ENCODE data around the gene TEX2.

Gene TEX2

DNA sequence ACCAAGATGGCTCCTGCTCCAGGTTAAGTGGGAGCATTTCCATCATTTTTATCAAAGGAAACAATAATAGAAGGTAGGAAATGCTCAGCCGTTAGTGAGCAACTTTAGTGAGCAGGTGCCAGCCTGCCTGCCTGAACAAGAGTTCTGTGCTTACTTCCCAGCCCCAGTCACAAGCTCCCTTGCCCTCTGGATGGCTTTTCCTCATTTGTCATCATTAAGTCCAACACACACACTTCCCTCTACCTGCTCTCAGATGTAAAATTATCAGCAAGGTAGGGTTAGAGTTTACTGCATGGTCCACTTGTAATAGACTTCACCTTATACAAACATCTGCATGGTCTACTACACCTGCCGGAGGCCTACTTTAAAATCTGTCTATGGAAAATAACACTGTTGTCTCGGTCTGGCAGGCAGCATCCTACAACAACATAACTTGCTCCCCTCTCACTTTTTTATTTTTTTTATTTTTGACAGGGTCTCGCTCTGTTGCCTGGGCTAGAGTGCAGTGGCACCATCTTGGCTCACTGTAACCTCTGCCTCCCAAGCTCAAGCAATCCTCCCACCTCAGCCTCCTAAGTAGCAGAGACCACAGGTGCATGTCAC is 12.7 kb downstream of the TEX2 start:
- no peak overlapping the region for H3K27ac ChIP-seq (ENCODE audit: low read depth, low read length)
- no peaks in the 10 kb centered on the region for H3K9me3 ChIP-seq (ENCODE audit: insufficient read depth, low read length)
- no peak overlapping the region for H3K4me3 ChIP-seq (ENCODE audit: insufficient read depth, low read length, poor library complexity, severe bottlenecking)
- H3K4me2 ChIP-seq (ENCODE audit: low read depth, low read length, poor library complexity, severe bottlenecking) = no peak overlapping the region
- TF ChIP-seq, protein P1, sequence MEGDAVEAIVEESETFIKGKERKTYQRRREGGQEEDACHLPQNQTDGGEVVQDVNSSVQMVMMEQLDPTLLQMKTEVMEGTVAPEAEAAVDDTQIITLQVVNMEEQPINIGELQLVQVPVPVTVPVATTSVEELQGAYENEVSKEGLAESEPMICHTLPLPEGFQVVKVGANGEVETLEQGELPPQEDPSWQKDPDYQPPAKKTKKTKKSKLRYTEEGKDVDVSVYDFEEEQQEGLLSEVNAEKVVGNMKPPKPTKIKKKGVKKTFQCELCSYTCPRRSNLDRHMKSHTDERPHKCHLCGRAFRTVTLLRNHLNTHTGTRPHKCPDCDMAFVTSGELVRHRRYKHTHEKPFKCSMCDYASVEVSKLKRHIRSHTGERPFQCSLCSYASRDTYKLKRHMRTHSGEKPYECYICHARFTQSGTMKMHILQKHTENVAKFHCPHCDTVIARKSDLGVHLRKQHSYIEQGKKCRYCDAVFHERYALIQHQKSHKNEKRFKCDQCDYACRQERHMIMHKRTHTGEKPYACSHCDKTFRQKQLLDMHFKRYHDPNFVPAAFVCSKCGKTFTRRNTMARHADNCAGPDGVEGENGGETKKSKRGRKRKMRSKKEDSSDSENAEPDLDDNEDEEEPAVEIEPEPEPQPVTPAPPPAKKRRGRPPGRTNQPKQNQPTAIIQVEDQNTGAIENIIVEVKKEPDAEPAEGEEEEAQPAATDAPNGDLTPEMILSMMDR (IDR thresholded peaks at IDR 0.05; ENCODE audit: insufficient read depth, low read length, poor library complexity, severe bottlenecking) = no peak
- no peak for TF ChIP-seq EZH2phosphoT487 (conservative IDR thresholded peaks at IDR 0.05; ENCODE audit: low read length)
- no peaks in the 10 kb centered on the region for H3F3A ChIP-seq (ENCODE audit: insufficient read depth)
- H3K79me2 ChIP-seq (ENCODE audit: insufficient read depth, low read length) = no peaks in the 10 kb centered on the region
- no peaks in the 10 kb centered on the region for H3K27me3 ChIP-seq (ENCODE audit: low read length)
- no peak overlapping the region for H3K9ac ChIP-seq (ENCODE audit: low read length)
- no peaks in the 10 kb centered on the region for H3K36me3 ChIP-seq (ENCODE audit: low read length)
- H4K20me1 ChIP-seq (ENCODE audit: low read depth, low read length) = no peaks in the 10 kb centered on the region
- no peak overlapping the region for H2AFZ ChIP-seq (ENCODE audit: low read depth, low read length, severe bottlenecking)
- no peaks in the 10 kb centered on the region for H3K9me2 ChIP-seq (replicated peaks; ENCODE audit: insufficient read depth, low read length)

DNA sequence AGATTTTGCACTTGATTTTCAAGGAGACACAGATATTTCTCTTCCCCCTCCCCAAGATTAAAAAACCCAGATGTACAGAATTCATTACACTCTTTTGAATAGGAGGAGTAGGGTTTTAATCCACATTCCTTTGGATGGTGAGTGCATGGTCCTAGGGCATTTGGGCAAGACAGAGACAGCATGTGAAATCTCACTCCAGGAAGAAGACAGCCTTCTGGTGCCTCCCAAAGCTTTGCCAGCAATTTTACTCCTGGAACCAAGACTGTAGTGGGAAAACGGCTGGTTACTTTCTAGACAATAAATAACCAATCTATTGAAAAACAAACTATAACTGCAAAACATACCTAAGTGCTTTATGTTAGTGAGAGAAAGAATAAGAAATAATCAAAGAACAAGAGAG is 15.2 kb downstream of the TEX2 start:
- Histone ChIP-seq H4K20me1 (ENCODE audit: low read depth, low read length) (no peaks in the 10 kb centered on the region), H3F3A (ENCODE audit: insufficient read depth) (no peaks in the 10 kb centered on the region), H3K4me3 (ENCODE audit: insufficient read depth, low read length, poor library complexity, severe bottlenecking) (no peak overlapping the region), H2AFZ (ENCODE audit: low read depth, low read length, severe bottlenecking) (no peak overlapping the region), H3K9me3 (ENCODE audit: insufficient read depth, low read length) (no peaks in the 10 kb centered on the region), H3K9me2 (replicated peaks; ENCODE audit: insufficient read depth, low read length) (no peaks in the 10 kb centered on the region), H3K27ac (ENCODE audit: low read depth, low read length) (no peak overlapping the region), H3K79me2 (ENCODE audit: insufficient read depth, low read length) (no peaks in the 10 kb centered on the region), H3K4me2 (ENCODE audit: low read depth, low read length, poor library complexity, severe bottlenecking) (no peak overlapping the region), H3K9ac (ENCODE audit: low read length) (no peak overlapping the region), H3K27me3 (ENCODE audit: low read length) (no peaks in the 10 kb centered on the region), H3K36me3 (ENCODE audit: low read length) (no peaks in the 10 kb centered on the region)
- TF ChIP-seq, protein P1 (IDR thresholded peaks at IDR 0.05; ENCODE audit: insufficient read depth, low read length, poor library complexity, severe bottlenecking) = no peak
- TF ChIP-seq EZH2phosphoT487 (conservative IDR thresholded peaks at IDR 0.05; ENCODE audit: low read length) = no peak

DNA sequence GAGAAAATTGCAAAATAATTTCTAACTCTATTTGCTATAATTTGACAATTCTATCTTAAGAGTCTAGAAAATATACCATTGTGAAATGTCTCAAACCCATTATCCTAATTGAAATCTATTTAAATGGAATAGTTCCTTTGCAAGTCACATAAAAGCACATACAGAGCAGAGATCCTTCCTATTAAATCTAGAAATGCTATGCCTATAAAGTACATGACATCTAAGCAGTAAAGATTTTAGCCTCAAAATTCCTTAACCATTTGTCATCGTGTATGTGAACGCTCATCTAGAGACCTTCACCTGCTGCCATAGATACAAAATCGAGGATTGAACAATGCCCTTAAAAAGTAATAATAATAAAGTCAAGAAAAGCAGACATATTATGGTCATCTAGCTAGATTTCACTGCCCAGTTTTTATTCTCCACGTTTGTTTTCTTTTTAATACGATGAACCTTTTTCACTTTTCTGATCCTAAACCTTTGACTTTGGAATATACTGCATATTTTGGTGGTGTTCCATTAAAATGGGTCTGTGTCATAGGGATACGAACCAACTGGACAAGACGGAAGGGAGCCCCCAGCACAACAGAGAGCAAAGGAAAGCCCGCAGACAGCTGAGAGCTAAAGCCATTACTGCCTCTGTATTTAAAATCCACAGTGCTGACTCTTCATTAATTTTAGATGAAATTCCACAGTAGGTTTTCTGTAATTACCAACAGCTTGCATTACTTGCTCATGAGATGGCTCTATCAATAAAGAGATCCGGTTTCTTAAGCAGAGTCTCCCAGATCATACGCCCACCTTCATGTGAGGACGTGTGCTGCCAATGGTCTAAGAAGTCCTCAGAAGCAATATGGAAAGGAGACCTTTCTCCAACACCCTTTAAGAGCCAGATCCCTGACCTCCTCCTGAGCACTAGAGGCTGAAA is 17.6 kb downstream of the TEX2 start:
- Histone ChIP-seq H3F3A (ENCODE audit: insufficient read depth) (no peaks in the 10 kb centered on the region), H3K9me2 (replicated peaks; ENCODE audit: insufficient read depth, low read length) (no peaks in the 10 kb centered on the region), H2AFZ (ENCODE audit: low read depth, low read length, severe bottlenecking) (no peak overlapping the region), H3K36me3 (ENCODE audit: low read length) (no peaks in the 10 kb centered on the region), H3K9ac (ENCODE audit: low read length) (no peak overlapping the region), H3K27ac (ENCODE audit: low read depth, low read length) (no peak overlapping the region), H3K9me3 (ENCODE audit: insufficient read depth, low read length) (no peaks in the 10 kb centered on the region), H3K79me2 (ENCODE audit: insufficient read depth, low read length) (no peaks in the 10 kb centered on the region), H4K20me1 (ENCODE audit: low read depth, low read length) (no peaks in the 10 kb centered on the region), H3K4me3 (ENCODE audit: insufficient read depth, low read length, poor library complexity, severe bottlenecking) (no peak overlapping the region), H3K4me2 (ENCODE audit: low read depth, low read length, poor library complexity, severe bottlenecking) (no peak overlapping the region), H3K27me3 (ENCODE audit: low read length) (no peaks in the 10 kb centered on the region)
- TF ChIP-seq, protein P1 (IDR thresholded peaks at IDR 0.05; ENCODE audit: insufficient read depth, low read length, poor library complexity, severe bottlenecking) = no peak
- no peak for TF ChIP-seq EZH2phosphoT487 (conservative IDR thresholded peaks at IDR 0.05; ENCODE audit: low read length)

All from SU-DHL-6 (cell line).